GM12892 (cell line): Measurements from ENCODE around the gene CLUH.

Experiments
- DNase-seq: peaks from one replicate; pipeline ENCODE4 v3.0.0; 2011; ENCODE audit not compliant: insufficient read length
- FAIRE-seq: peaks from 2 replicates; lab custom pipeline; 2011; peaks lifted over from hg19 to GRCh38; lab: Jason Lieb, UNC
- POLR2A ChIP-seq: IDR thresholded peaks from 2 replicates; pipeline ENCODE4 v1.6.1; 2011; ENCODE audit warnings: low read depth, low read length, control low read depth
- POLR2AphosphoS5 ChIP-seq: IDR thresholded peaks from 2 replicates; pipeline ENCODE4 v1.6.1; 2011; ENCODE audit warnings: low read depth, low read length, control low read depth
- TAF1 ChIP-seq: IDR thresholded peaks from 2 replicates; pipeline ENCODE4 v1.6.1; 2011; ENCODE audit warnings: low read depth, mild to moderate bottlenecking, control low read depth, low read length, borderline replicate concordance

Gene CLUH

DNA sequence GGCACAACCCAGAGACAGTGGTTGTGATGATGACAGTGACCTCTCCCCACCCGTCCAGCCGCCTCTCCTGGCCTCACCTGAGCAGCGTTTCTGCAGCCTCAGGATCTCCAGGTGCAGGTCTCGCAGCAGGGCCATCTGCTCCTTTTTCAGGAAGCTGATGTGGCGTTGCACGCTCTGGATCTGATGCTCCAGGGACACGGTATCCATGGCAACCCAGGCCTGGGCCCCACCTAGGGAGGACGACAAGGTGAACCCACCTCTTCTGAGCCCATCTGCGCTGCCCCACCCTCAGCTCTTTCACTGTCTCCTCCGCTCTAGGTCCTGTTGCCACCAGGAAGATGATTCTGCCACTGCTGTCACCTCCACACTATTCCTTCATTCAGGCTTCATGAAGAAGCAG lies 23.4 kb upstream of the CLUH start:
- DNase-seq = no peak
- TF ChIP-seq POLR2A (no peak), POLR2AphosphoS5 (no peak)
- no peak for FAIRE-seq

DNA sequence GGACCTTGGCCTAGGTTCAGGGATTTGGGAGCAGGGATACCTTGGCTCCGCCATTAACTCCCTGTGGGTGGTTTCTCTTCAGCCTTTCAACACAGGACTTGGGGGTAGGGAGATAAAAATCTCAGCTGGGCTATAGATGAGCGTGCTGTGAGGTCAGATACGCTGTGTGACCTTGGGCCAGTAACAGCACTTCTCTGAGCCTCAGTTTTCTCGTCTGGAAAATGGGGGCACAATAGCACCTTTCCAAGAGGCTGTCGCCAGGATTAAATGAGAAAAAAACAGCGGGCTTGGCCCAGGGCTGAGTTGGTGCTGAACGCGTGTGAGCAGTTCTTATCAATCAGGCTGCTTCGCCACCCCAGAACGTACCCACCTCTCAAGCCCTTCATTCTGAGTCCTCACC lies 20.2 kb upstream of the CLUH start:
- FAIRE-seq = no peak
- no peak for TF ChIP-seq POLR2AphosphoS5
- TF ChIP-seq POLR2A = no peak
- TF ChIP-seq TAF1 = no peak
- DNase-seq = no peak

DNA sequence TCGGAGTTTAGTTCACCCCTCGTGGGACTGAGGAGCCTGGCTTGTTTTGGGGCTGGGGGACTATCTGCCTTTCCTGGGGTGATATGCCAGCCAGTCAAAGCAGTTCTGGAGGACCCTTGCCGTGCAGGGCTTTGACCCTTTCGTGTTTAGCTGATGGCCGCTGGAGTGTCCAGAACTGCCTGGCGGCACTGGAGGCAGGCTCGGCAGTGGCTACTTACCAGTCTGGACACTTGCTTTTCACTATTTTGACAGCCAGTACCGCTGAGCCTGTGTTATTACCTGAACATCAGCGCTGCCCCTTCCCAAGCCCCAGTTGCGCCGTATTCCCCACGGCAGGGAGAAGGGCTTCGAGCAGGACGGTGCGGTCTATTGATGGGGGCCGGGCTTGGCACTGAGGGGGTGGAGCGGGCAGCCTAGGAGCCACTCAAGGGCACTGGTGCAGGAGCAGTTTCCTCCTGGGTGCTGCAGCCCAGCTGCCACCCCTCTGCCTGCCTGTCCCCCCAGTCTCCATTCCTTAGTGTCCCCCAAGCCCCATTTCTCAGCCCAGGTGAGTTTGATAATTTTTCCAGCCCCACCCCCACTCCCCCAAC lies 19.3 kb upstream of the CLUH start:
- DNase-seq (no peak), FAIRE-seq (no peak)
- no peak for TF ChIP-seq TAF1
- TF ChIP-seq POLR2A = no peak
- no peak for TF ChIP-seq POLR2AphosphoS5

DNA sequence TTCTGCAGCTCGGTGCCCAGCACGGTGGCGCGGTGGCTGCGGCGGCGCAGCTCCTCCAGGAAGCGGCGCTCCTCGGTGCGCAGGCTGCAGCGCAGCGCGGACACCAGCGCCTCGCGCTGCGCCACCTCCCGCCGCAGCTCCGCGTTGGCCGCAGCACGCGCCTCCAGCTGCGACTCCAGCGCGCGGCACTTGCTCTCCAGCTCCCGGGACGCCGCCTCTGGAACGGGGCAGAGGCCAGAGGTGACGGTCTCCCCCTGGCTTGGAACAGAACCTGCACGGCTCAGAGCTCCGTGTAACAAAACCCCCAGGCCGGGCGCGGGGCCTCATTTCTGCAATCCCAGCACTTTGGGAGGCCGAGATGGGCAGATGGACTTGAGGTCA lies 13.2 kb upstream of the CLUH start:
- FAIRE-seq (no peak), DNase-seq (no peak)
- TF ChIP-seq POLR2AphosphoS5 = no peak
- no peak for TF ChIP-seq POLR2A
- no peak for TF ChIP-seq TAF1

DNA sequence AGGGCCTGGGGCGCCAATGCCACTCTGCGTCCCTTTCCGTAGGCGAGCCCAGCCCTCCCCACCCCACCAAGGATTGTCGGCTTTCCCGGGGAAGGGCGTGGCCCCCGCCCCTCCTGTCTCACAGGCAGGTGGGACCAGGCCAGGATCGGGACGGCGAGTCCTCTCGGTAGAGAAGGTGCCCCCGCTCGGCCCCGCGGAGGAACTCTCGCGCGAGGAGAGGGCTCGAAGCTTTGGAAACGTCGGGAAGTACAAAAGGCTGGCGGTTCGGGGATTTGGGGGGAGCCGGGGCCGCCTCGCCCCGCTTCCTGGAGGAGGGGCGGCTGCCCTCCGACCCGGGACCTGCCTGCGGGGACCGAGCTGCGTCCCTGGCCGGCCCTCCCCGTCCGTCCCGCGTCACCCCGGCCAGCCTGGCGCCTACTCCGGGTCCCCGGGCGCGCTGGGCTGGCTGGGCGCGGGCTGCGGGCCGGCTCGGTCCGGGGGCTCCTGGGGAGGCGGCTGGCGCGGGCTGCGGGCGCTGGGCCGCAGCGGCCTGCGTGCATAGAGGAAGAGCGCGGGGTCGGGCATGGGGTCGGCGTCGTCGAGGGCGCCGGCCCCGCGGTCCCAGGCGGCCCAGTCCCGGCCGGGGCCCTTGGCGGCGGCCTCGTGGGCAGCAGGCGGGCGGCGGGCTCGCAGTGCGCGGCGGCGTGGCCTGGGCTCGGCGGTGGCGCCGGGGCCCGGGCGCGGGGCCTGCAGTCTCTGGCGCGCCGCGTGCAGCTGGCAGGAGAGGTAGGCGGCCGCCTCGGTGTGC lies 12.6 kb upstream of the CLUH start:
- no peak for FAIRE-seq
- no peak for DNase-seq
- TF ChIP-seq POLR2A (no peak), POLR2AphosphoS5 (no peak), TAF1 (no peak)

DNA sequence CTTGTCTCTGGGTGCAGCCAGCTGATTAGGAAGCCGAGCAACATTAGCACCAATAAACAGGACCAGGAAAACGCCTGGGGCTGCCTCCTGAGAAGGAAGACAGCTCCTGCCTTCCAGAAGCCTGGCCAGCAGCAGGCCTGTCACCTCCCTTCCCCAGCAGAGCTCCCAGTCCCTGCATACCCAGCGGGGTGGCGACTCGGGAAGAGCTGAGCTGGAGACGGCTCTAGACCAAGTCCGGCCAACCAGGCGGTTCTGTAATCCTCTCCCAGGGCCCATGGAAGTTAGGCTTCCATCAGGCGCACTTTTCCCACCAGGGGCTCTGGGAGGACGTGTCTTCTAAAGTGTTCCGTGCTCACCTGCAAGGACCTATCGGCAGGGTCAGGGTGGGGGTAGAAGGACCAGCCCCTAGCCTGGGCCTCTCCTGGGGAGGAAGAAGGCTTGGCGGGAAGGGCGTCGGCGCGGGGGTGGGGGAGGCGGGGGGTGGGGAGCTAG lies 12.0 kb upstream of the CLUH start:
- TF ChIP-seq POLR2A = no peak
- TF ChIP-seq POLR2AphosphoS5 = no peak
- no peak for TF ChIP-seq TAF1
- DNase-seq = no peak
- FAIRE-seq = no peak

DNA sequence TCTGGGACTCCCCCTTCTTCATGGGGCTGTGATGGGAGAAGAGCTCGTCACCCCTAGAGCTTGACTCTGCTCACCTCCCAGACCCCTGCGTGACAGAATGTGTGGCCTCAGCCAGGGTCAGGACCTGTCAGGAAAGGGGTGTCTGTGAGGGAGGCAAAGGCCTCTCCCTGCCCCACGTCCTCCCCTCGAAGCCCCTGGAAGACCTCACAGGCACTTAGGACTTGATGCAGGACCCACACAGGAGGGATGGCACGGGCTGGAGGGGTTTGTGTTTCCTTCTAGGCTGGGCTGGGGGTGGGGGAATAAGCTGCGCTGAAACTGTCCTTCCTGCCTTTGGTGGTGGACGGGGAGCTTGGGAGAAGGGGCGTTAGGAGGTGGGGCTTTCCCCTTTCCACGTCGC lies 11.0 kb upstream of the CLUH start:
- TF ChIP-seq TAF1 (no peak), POLR2A (no peak), POLR2AphosphoS5 (no peak)
- FAIRE-seq (no peak), DNase-seq (no peak)

DNA sequence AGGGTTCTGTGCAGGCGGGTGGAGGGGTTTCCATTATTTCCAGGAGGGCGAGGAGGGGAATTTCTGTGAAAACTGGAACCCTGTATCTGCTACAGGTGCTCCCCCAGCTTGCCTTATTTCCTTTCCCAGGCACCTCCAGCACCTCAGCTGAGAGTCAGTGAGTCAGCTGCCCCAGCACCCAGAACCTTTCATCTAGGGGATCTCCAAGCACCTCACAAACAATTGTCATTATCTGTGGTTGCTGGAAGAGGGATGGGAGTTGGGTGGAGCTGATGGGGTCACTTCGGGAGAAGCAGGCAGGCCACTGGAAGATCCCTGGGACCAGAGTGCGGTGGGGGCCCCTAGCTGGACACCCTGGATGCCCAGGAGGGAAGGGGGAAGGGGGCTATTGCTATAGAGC lies 10.0 kb upstream of the CLUH start:
- DNase-seq (no peak), FAIRE-seq (no peak)
- TF ChIP-seq POLR2AphosphoS5 (no peak), POLR2A (no peak), TAF1 (no peak)

DNA sequence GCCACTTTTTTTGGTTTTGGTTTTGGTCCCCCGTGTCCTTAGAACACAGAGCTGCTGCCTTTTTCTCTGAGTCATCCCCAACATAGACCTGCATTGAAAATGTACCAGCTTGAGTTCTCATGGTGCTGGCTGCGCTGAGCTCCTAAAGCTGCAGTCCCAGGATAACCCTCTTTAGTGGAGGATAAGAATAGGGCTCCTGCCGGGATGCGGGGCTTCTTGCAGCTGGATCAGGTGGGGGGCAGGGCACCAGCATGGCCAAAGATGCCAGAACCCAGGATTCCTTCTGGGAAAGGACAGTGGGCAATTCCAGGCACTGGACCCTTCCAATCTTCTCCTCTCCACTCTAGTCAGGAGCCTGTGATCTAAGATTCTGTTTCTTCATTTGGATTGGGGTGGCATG lies 8.3 kb upstream of the CLUH start:
- TF ChIP-seq TAF1 = no peak
- no peak for TF ChIP-seq POLR2AphosphoS5
- no peak for TF ChIP-seq POLR2A
- DNase-seq (no peak), FAIRE-seq (no peak)

DNA sequence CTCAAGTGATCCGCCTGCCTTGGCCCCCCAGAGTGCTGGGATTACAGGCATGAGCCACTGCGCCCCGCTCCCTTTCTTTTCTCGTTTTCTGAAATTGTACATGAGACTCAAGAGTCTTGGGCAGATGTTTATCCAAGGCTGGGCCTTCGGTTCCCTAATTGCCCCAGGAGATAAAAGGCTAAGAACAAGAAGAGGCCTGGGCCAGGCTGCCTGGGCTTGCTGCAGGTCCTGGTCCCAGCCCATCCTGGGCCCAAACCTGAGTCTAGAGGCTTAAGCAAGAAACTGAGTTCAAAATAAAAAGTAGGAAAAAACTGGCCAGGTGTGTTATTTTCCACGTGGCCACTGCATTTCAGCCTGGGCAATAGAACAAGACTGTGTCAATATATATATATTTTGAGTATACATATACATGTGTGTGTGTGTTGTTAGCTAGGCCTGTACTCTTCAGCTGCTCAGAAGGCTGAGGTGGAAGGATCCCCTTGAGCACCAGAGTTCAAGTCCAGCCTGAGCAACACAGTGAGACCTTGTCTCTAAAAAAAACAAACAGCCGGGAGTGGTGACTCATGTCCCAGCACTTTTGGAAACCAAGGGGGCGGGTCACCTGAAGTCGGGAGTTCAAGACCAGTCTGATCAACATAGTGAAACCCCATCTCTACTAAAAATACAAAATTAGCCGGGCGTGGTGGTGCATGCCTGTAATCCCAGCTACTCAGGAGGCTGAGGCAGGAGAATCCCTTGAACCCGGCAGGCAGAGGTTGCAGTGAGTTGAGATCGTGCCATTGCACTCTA lies 6.8 kb upstream of the CLUH start:
- DNase-seq (no peak), FAIRE-seq (no peak)
- TF ChIP-seq POLR2AphosphoS5 (no peak), TAF1 (no peak), POLR2A (no peak)

DNA sequence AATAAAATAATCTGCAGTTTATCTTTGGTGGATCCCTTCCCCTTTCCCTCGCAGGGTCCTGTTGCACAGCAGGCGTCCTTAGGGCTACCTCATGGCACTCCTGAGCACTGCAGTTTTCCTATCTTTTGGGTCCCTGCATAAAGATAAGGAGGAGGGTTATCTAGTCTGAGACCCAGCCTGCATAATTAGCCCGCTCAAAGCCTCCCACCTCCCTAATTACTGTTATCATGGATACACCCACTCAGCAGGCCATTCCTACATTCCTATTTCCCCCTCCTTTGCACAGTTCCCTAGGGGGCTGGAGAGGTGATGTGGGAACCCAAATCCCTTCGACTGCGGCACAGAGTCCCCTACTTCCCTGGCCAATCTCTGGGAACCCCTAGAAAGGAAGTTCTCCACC lies 5.1 kb upstream of the CLUH start:
- no peak for FAIRE-seq
- TF ChIP-seq TAF1 = no peak
- TF ChIP-seq POLR2A = no peak
- TF ChIP-seq POLR2AphosphoS5 = no peak
- DNase-seq = no peak

DNA sequence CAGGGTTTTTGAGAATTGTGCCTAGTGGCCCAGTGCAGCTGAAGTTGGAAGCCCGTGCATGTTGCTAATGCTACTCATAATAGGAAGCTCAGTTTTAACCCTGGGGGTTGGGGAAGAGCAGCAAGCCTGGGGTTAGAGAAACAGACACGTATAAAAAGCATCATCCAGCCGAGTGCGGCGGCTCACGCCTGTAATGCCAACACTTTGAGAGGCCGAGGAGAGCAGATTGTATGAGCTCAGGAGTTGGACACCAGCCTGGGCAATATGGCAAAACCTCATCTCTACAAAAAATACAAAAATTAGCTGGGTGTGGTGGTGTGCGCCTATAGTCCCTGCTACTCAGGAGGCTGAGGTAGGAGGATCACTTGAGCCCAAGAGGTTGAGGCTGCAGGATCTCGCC lies 2.3 kb upstream of the CLUH start:
- TF ChIP-seq POLR2A (no peak), POLR2AphosphoS5 (no peak)
- no peak for DNase-seq
- FAIRE-seq = no peak
